SK-N-SH treated with all-trans-retinoic acid at 6 μM for 48 hours (cell line): ENCODE results near the gene SMOC2.

Experiments
- ARNTL ChIP-seq: fragments of 450-650 bp; formaldehyde crosslinking; IDR thresholded peaks from 2 replicates; pipeline ENCODE4 v1.5.0; 2020; ENCODE audit warnings: low read depth, mild to moderate bottlenecking, moderate library complexity, borderline replicate concordance
- BACH2 ChIP-seq: fragments of 250-450 bp; sonication (Bioruptor Pico); IDR thresholded peaks from 2 replicates; pipeline ENCODE4 v1.9.0; 2021; ENCODE audit warnings: mild to moderate bottlenecking, borderline replicate concordance
- CSDC2 ChIP-seq: fragments of 250-450 bp; sonication (Bioruptor Pico); IDR thresholded peaks from 2 replicates; pipeline ENCODE4 v1.5.0; 2020; ENCODE audit warnings: mild to moderate bottlenecking, moderate library complexity
- ESRRG ChIP-seq: fragments of 250-450 bp; sonication (Bioruptor Pico); IDR thresholded peaks from 2 replicates; pipeline ENCODE4 v1.6.1; 2021; ENCODE audit warnings: mild to moderate bottlenecking
- OSR1 ChIP-seq: fragments of 250-450 bp; sonication (Bioruptor Pico); IDR thresholded peaks from 2 replicates; pipeline ENCODE4 v1.8.0; 2022; ENCODE audit warnings: moderate library complexity, mild to moderate bottlenecking, inconsistent platforms
- RARB ChIP-seq: fragments of 250-450 bp; sonication (Bioruptor Pico); IDR thresholded peaks from 2 replicates; pipeline ENCODE4 v1.8.0; 2021; ENCODE audit warnings: mild to moderate bottlenecking, moderate library complexity
- SNAI2 ChIP-seq: fragments of 250-450 bp; sonication (Bioruptor Pico); IDR thresholded peaks from 2 replicates; pipeline ENCODE4 v1.5.0; 2020; ENCODE audit warnings: mild to moderate bottlenecking, moderate library complexity
- TCF4 ChIP-seq: fragments of 250-450 bp; sonication (Bioruptor Pico); IDR thresholded peaks from 2 replicates; pipeline ENCODE4 v1.8.0; 2021; ENCODE audit warnings: mild to moderate bottlenecking, moderate library complexity, borderline replicate concordance
- ZC3H10 ChIP-seq: fragments of 250-450 bp; sonication (Bioruptor Pico); IDR thresholded peaks from 2 replicates; pipeline ENCODE4 v1.5.1; 2021; ENCODE audit warnings: mild to moderate bottlenecking, moderate library complexity
- ZFP30 ChIP-seq: fragments of 450-650 bp; formaldehyde crosslinking; IDR thresholded peaks from 2 replicates; pipeline ENCODE4 v1.5.0; 2022; ENCODE audit warnings: mild to moderate bottlenecking, moderate library complexity
- ZNF565 ChIP-seq: fragments of 450-650 bp; formaldehyde crosslinking; conservative IDR thresholded peaks from 2 replicates; pipeline ENCODE4 v1.5.0; 2020; ENCODE audit warnings: low read depth, mild to moderate bottlenecking, moderate library complexity
- ZNF8 ChIP-seq: fragments of 450-650 bp; formaldehyde crosslinking; IDR thresholded peaks from 2 replicates; pipeline ENCODE4 v1.5.0; 2020; ENCODE audit warnings: mild to moderate bottlenecking, moderate library complexity
- TF ChIP-seq, protein P1 (sequence below): fragments of 250-450 bp; sonication (Bioruptor Pico); IDR thresholded peaks from 2 replicates; pipeline ENCODE4 v1.5.0; 2020; ENCODE audit warnings: mild to moderate bottlenecking, moderate library complexity
- TF ChIP-seq, protein P2 (sequence below): fragments of 250-450 bp; sonication (Bioruptor Pico); IDR thresholded peaks from 2 replicates; pipeline ENCODE4 v1.8.0; 2020; ENCODE audit warnings: mild to moderate bottlenecking, moderate library complexity, borderline replicate concordance

DNA sequence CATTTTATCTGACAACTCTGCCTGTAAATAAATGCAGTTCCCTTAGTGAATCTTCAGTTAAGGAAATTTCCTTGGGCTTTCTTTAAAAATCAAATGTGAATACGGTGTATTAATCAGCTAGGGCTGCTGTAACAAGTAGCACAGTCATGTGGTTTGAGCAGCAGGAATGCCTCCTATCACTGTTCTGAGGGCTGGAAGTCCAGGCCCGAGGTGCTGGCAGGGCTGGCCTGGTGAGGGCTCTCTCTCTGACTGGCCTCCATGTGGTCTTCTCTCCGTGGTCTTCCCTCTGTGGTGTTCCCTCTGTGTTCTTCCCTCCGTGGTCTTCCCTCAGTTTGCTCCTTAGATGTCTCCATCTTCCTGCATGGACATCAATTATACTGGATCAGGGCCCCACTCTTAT is 124.1 kb downstream of the SMOC2 start:
- TF ChIP-seq OSR1 = no peak
- TF ChIP-seq ZFP30 (CRISPR knock-in tag) = no peak
- TF ChIP-seq TCF4 (CRISPR knock-in tag) = no peak
- no peak for TF ChIP-seq ZNF565
- TF ChIP-seq, protein P1, sequence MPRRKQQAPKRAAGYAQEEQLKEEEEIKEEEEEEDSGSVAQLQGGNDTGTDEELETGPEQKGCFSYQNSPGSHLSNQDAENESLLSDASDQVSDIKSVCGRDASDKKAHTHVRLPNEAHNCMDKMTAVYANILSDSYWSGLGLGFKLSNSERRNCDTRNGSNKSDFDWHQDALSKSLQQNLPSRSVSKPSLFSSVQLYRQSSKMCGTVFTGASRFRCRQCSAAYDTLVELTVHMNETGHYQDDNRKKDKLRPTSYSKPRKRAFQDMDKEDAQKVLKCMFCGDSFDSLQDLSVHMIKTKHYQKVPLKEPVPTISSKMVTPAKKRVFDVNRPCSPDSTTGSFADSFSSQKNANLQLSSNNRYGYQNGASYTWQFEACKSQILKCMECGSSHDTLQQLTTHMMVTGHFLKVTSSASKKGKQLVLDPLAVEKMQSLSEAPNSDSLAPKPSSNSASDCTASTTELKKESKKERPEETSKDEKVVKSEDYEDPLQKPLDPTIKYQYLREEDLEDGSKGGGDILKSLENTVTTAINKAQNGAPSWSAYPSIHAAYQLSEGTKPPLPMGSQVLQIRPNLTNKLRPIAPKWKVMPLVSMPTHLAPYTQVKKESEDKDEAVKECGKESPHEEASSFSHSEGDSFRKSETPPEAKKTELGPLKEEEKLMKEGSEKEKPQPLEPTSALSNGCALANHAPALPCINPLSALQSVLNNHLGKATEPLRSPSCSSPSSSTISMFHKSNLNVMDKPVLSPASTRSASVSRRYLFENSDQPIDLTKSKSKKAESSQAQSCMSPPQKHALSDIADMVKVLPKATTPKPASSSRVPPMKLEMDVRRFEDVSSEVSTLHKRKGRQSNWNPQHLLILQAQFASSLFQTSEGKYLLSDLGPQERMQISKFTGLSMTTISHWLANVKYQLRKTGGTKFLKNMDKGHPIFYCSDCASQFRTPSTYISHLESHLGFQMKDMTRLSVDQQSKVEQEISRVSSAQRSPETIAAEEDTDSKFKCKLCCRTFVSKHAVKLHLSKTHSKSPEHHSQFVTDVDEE = no peak
- TF ChIP-seq, protein P2, sequence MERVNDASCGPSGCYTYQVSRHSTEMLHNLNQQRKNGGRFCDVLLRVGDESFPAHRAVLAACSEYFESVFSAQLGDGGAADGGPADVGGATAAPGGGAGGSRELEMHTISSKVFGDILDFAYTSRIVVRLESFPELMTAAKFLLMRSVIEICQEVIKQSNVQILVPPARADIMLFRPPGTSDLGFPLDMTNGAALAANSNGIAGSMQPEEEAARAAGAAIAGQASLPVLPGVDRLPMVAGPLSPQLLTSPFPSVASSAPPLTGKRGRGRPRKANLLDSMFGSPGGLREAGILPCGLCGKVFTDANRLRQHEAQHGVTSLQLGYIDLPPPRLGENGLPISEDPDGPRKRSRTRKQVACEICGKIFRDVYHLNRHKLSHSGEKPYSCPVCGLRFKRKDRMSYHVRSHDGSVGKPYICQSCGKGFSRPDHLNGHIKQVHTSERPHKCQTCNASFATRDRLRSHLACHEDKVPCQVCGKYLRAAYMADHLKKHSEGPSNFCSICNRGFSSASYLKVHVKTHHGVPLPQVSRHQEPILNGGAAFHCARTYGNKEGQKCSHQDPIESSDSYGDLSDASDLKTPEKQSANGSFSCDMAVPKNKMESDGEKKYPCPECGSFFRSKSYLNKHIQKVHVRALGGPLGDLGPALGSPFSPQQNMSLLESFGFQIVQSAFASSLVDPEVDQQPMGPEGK (CRISPR knock-in tag) = no peak
- TF ChIP-seq RARB = no peak
- TF ChIP-seq ZC3H10 (CRISPR knock-in tag) = no peak
- no peak for TF ChIP-seq BACH2 (CRISPR knock-in tag)
- TF ChIP-seq SNAI2 (CRISPR knock-in tag) = no peak
- no peak for TF ChIP-seq CSDC2
- no peak for TF ChIP-seq ESRRG (CRISPR knock-in tag)
- TF ChIP-seq ZNF8 (CRISPR knock-in tag) = no peak
- no peak for TF ChIP-seq ARNTL (CRISPR knock-in tag)
